ENCODE results near the gene ZBTB7B.

Gene ZBTB7B

GRCh38 chr1:154961207-154962155 lies 41.1 kb upstream of the ZBTB7B start, which contains the start of gene PYGO2:
Gene PYGO2 (minus strand): TSS chr1:154961782. CDS start chr1:154961576, 206 bp downstream.
- CTCF ChIA-PET, result interaction anchor here (0.7 to 2.5 kb wide), 15 partner anchors 10 to 124 kb away, joined by 3 to 10 read pairs (median 4); partner anchors contain the start of genes FLAD1 and SHC1
- peaks cover 52% of the 10 kb centered on the region for H3K4me1 Mint-ChIP-seq

GRCh38 chr1:154962156-154962749 lies 40.3 kb upstream of the ZBTB7B start:
- no peaks in the 10 kb centered on the region for H3K9me3 Mint-ChIP-seq
- peak; percentile 50 for DNase-seq

More at GRCh38 chr1:154961207-154962155, 41.1 kb upstream of the ZBTB7B start, which contains the start of gene PYGO2:
- no peaks in the 10 kb centered on the region for H3K9me3 Mint-ChIP-seq
- no peaks in the 10 kb centered on the region for H3K27me3 Mint-ChIP-seq
- H3K27ac Mint-ChIP-seq, result peak within 1 kb of the TSS; percentile 90
- H3K36me3 Mint-ChIP-seq, result peaks cover 46% of the 10 kb centered on the region
- peak within 1 kb of the TSS; percentile 96 for H3K4me3 Mint-ChIP-seq
- peak; percentile 88 for DNase-seq

GRCh38 chr1:154962795-154963330 lies 39.7 kb upstream of the ZBTB7B start:
- CTCF ChIA-PET, result interaction anchor here (1.2 to 2.1 kb wide), 3 partner anchors 60 to 122 kb away, joined by 4 to 5 read pairs (median 4); no protein-coding TSS in a partner anchor
- no peak for DNase-seq
- H3K4me3 Mint-ChIP-seq, result peak overlapping the region; percentile 87
- no peaks in the 10 kb centered on the region for H3K9me3 Mint-ChIP-seq
- no peaks in the 10 kb centered on the region for H3K27me3 Mint-ChIP-seq
- H3K36me3 Mint-ChIP-seq, result peaks cover 55% of the 10 kb centered on the region
- peak overlapping the region; percentile 90 for H3K27ac Mint-ChIP-seq
- H3K4me1 Mint-ChIP-seq, result peaks cover 49% of the 10 kb centered on the region

More at GRCh38 chr1:154962156-154962749, 40.3 kb upstream of the ZBTB7B start:
- H3K4me3 Mint-ChIP-seq, result peak overlapping the region; percentile 87
- H3K4me1 Mint-ChIP-seq, result peaks cover 47% of the 10 kb centered on the region
- CTCF ChIA-PET, result interaction anchor here (0.8 to 2.5 kb wide), 9 partner anchors 9 to 123 kb away, joined by 3 to 10 read pairs (median 4); partner anchors contain the start of genes FLAD1 and SHC1
- peaks cover 53% of the 10 kb centered on the region for H3K36me3 Mint-ChIP-seq
- H3K27me3 Mint-ChIP-seq, result no peaks in the 10 kb centered on the region
- peak overlapping the region; percentile 90 for H3K27ac Mint-ChIP-seq

GRCh38 chr1:154963643-154964042 lies 39.0 kb upstream of the ZBTB7B start:
- Mint-ChIP-seq H3K4me1 (peaks cover 47% of the 10 kb centered on the region), H3K27me3 (no peaks in the 10 kb centered on the region), H3K9me3 (no peaks in the 10 kb centered on the region), H3K27ac (peak overlapping the region; percentile 26), H3K36me3 (peaks cover 52% of the 10 kb centered on the region), H3K4me3 (no peak overlapping the region)
- CTCF ChIA-PET, result interaction anchor here (1.5 kb wide), 1 partner anchor 54 kb away, joined by 6 read pairs; no protein-coding TSS in a partner anchor
- DNase-seq, result no peak

- peaks cover 57% of the 10 kb centered on the region for H3K36me3 Mint-ChIP-seq
Observed at GRCh38 chr1:154964359-154964758, 38.2 kb upstream of the ZBTB7B start.

GRCh38 chr1:154966111-154966510 lies 36.5 kb upstream of the ZBTB7B start:
- CTCF ChIA-PET, result no interaction called here
- DNase-seq, result no peak
- H3K27me3 Mint-ChIP-seq, result no peaks in the 10 kb centered on the region
- no peaks in the 10 kb centered on the region for H3K9me3 Mint-ChIP-seq
- peaks cover 54% of the 10 kb centered on the region for H3K36me3 Mint-ChIP-seq
- peaks cover 48% of the 10 kb centered on the region for H3K4me1 Mint-ChIP-seq
- H3K27ac Mint-ChIP-seq, result no peak overlapping the region
- no peak overlapping the region for H3K4me3 Mint-ChIP-seq

More at GRCh38 chr1:154964359-154964758, 38.2 kb upstream of the ZBTB7B start:
- Mint-ChIP-seq H3K27me3 (no peaks in the 10 kb centered on the region), H3K4me1 (peaks cover 50% of the 10 kb centered on the region), H3K27ac (no peak overlapping the region), H3K9me3 (no peaks in the 10 kb centered on the region), H3K4me3 (no peak overlapping the region)
- CTCF ChIA-PET, result interaction anchor here (1.5 kb wide), 1 partner anchor 53 kb away, joined by 6 read pairs; no protein-coding TSS in a partner anchor
- DNase-seq, result no peak

- Mint-ChIP-seq H3K9me3 (no peaks in the 10 kb centered on the region), H3K27me3 (no peaks in the 10 kb centered on the region), H3K36me3 (peaks cover 58% of the 10 kb centered on the region), H3K4me3 (no peak overlapping the region), H3K27ac (no peak overlapping the region), H3K4me1 (peaks cover 54% of the 10 kb centered on the region)
- no peak for DNase-seq
- CTCF ChIA-PET, result no interaction called here
Observed at GRCh38 chr1:154967331-154967950, 35.2 kb upstream of the ZBTB7B start.

- H3K27me3 Mint-ChIP-seq, result no peaks in the 10 kb centered on the region
- H3K4me3 Mint-ChIP-seq, result no peak overlapping the region
- H3K9me3 Mint-ChIP-seq, result no peaks in the 10 kb centered on the region
- CTCF ChIA-PET, result no interaction called here
- H3K4me1 Mint-ChIP-seq, result peaks cover 50% of the 10 kb centered on the region
- no peak overlapping the region for H3K27ac Mint-ChIP-seq
- DNase-seq, result no peak
- H3K36me3 Mint-ChIP-seq, result peaks cover 55% of the 10 kb centered on the region
Observed at GRCh38 chr1:154968731-154969130, 33.9 kb upstream of the ZBTB7B start.

GRCh38 chr1:154969246-154969645 lies 33.4 kb upstream of the ZBTB7B start:
- no peak for DNase-seq
- Mint-ChIP-seq H3K27me3 (no peaks in the 10 kb centered on the region), H3K4me3 (no peak overlapping the region), H3K9me3 (no peaks in the 10 kb centered on the region), H3K36me3 (peaks cover 51% of the 10 kb centered on the region), H3K27ac (peak overlapping the region; percentile 6), H3K4me1 (peaks cover 46% of the 10 kb centered on the region)
- CTCF ChIA-PET, result interaction anchor here (1.3 kb wide), 1 partner anchor 116 kb away, joined by 3 read pairs; no protein-coding TSS in a partner anchor

- no peak for DNase-seq
- peaks cover 48% of the 10 kb centered on the region for H3K36me3 Mint-ChIP-seq
- peaks cover 46% of the 10 kb centered on the region for H3K4me1 Mint-ChIP-seq
- H3K27me3 Mint-ChIP-seq, result no peaks in the 10 kb centered on the region
- CTCF ChIA-PET, result interaction anchor here (1.2 to 2.3 kb wide), 4 partner anchors 9 to 115 kb away, joined by 3 to 9 read pairs (median 6); partner anchors contain the start of genes ADAM15 and PYGO2
- H3K27ac Mint-ChIP-seq, result peak overlapping the region; percentile 25
- H3K4me3 Mint-ChIP-seq, result no peak overlapping the region
- H3K9me3 Mint-ChIP-seq, result no peaks in the 10 kb centered on the region
Observed at GRCh38 chr1:154969860-154970452, 32.6 kb upstream of the ZBTB7B start.

GRCh38 chr1:154970631-154971340 lies 31.8 kb upstream of the ZBTB7B start, which contains the start of gene SHC1:
Gene SHC1 (minus strand): TSS chr1:154970747. CDS start chr1:154970526, 221 bp downstream.
- H3K9me3 Mint-ChIP-seq, result no peaks in the 10 kb centered on the region
- peak; percentile 42 for DNase-seq
- H3K27ac Mint-ChIP-seq, result peak within 1 kb of the TSS; percentile 74
- H3K36me3 Mint-ChIP-seq, result peaks cover 41% of the 10 kb centered on the region
- H3K27me3 Mint-ChIP-seq, result no peaks in the 10 kb centered on the region
- H3K4me1 Mint-ChIP-seq, result peaks cover 46% of the 10 kb centered on the region
- H3K4me3 Mint-ChIP-seq, result peak within 1 kb of the TSS; percentile 4
- CTCF ChIA-PET, result interaction anchor here (0.6 to 2.3 kb wide), 7 partner anchors 10 to 118 kb away, joined by 3 to 9 read pairs (median 5); partner anchors contain the start of genes ADAM15 and PYGO2

GRCh38 chr1:154971341-154971998 lies 31.1 kb upstream of the ZBTB7B start:
- Mint-ChIP-seq H3K4me1 (peaks cover 46% of the 10 kb centered on the region), H3K9me3 (no peaks in the 10 kb centered on the region), H3K36me3 (peaks cover 41% of the 10 kb centered on the region)

More at GRCh38 chr1:154971341-154971998, 31.1 kb upstream of the ZBTB7B start:
- DNase-seq, result no peak
- Mint-ChIP-seq H3K27ac (peak overlapping the region; percentile 74), H3K4me3 (peak overlapping the region; percentile 4), H3K27me3 (no peaks in the 10 kb centered on the region)
- CTCF ChIA-PET, result interaction anchor here (0.6 to 2.3 kb wide), 6 partner anchors 10 to 119 kb away, joined by 3 to 9 read pairs (median 5); partner anchors contain the start of gene PYGO2

Measured in activated naive CD4-positive, alpha-beta T cell treated with anti-CD3 and anti-CD28 coated beads, Interleukin-2, amount 10 ng/mL, durations not matched to agents 7 days and 5 days (primary cell).